ENCODE data around the gene IMP4.

The IMP4 gene

GRCh38 chr2:130353291-130354138 is 10.8 kb downstream of the IMP4 start:
- no peak for DNase-seq (ENCODE audit: low spot score)
- in situ Hi-C loops (cut with MboI; ENCODE audit: low sequenced_read_pairs, unreplicated experiment): no loop called here
- TF ChIP-seq CTCF (IDR thresholded peaks at IDR 0.05; ENCODE audit: borderline replicate concordance, control extremely low read depth, extremely low read depth, insufficient read depth, missing control alignments): no peak

GRCh38 chr2:130354139-130354428 is 11.4 kb downstream of the IMP4 start:
- in situ Hi-C loops (cut with MboI; ENCODE audit: low sequenced_read_pairs, unreplicated experiment): no loop called here
- DNase-seq (ENCODE audit: low spot score): no peak
- no peak for TF ChIP-seq CTCF (IDR thresholded peaks at IDR 0.05; ENCODE audit: borderline replicate concordance, control extremely low read depth, extremely low read depth, insufficient read depth, missing control alignments)

- no peak for DNase-seq (ENCODE audit: low spot score)
- in situ Hi-C loops (cut with MboI; ENCODE audit: low sequenced_read_pairs, unreplicated experiment): no loop called here
- no peak for TF ChIP-seq CTCF (IDR thresholded peaks at IDR 0.05; ENCODE audit: borderline replicate concordance, control extremely low read depth, extremely low read depth, insufficient read depth, missing control alignments)
Observed at GRCh38 chr2:130355172-130355577, 12.5 kb downstream of the IMP4 start.

GRCh38 chr2:130355578-130356431 is 13.1 kb downstream of the IMP4 start, which contains the start of gene PTPN18:
Gene PTPN18, plus strand, starts transcription at chr2:130356056. Its CDS starts 52 bp downstream, at chr2:130356108.
- peak; percentile 89 for DNase-seq (ENCODE audit: low spot score)
- in situ Hi-C loops (cut with MboI; ENCODE audit: low sequenced_read_pairs, unreplicated experiment): no loop called here

GRCh38 chr2:130357864-130358263 is 15.2 kb downstream of the IMP4 start:
- no peak for DNase-seq (ENCODE audit: low spot score)
- TF ChIP-seq CTCF (IDR thresholded peaks at IDR 0.05; ENCODE audit: borderline replicate concordance, control extremely low read depth, extremely low read depth, insufficient read depth, missing control alignments): no peak
- in situ Hi-C loops (cut with MboI; ENCODE audit: low sequenced_read_pairs, unreplicated experiment): no loop called here

More at GRCh38 chr2:130355578-130356431, 13.1 kb downstream of the IMP4 start, which contains the start of gene PTPN18:
- TF ChIP-seq CTCF (IDR thresholded peaks at IDR 0.05; ENCODE audit: borderline replicate concordance, control extremely low read depth, extremely low read depth, insufficient read depth, missing control alignments): peak; percentile 56

- DNase-seq (ENCODE audit: low spot score): no peak
- no peak for TF ChIP-seq CTCF (IDR thresholded peaks at IDR 0.05; ENCODE audit: borderline replicate concordance, control extremely low read depth, extremely low read depth, insufficient read depth, missing control alignments)
- in situ Hi-C loops (cut with MboI; ENCODE audit: low sequenced_read_pairs, unreplicated experiment): no loop called here
Observed at GRCh38 chr2:130358420-130359350, 16.0 kb downstream of the IMP4 start.

Data from GM13976 (cell line).